C4-2B (cell line): ENCODE results near the gene GNMT.

Experiments
- CTCF ChIP-seq: fragments of 450-650 bp; conservative IDR thresholded peaks from 2 replicates; pipeline ENCODE4 v1.5.1; 2017; ENCODE audit warnings: mild to moderate bottlenecking
- ZFX ChIP-seq: fragments of 450-650 bp; IDR thresholded peaks from 2 replicates; pipeline ENCODE4 v1.6.1; 2017

GRCh38 chr6:42963179-42963854 is 2.8 kb downstream of the GNMT start:
- TF ChIP-seq CTCF (no peak), ZFX (no peak)
